Measurements from ENCODE around the gene SSH2. TPM values are rescaled to one million over a fixed set of nuclear protein-coding genes. Genes with fewer than 3 reads are reported as not detected.

SSH2 gene
- total RNA-seq, 1 experiment from 2014 or later: 14.6 TPM

DNA sequence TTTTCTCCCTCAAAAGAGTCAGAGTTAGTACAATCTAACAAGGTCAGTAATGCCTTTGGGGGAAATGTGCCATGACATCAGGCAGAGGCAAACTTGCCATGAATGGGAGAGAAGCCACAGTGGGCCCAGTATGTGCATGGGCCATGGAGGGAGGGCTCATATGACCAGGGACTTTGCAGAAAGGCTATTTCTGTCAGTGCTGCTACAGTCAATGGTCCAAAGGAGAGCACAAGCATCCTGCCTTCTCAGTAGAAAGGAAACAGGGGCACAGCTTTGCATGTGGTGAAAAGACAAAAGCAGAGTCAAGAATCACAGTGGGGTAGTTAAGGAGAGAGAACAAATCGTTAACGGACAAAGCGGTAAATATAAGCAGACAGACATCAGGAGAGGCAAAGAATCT is 296.1 kb downstream of the SSH2 start:
- no peak overlapping the region for H2BK120ac ChIP-seq (ENCODE audit: low read depth, low read length, poor library complexity, severe bottlenecking)
- H3K36me3 Mint-ChIP-seq (ENCODE audit: insufficient read depth in 1 of 3, low read depth in 3 of 3): peaks cover 13 to 19% (median 17%) of the 10 kb centered on the region in 3 experiments
- no peak overlapping the region for H3K4ac ChIP-seq (ENCODE audit: low read depth, low read length)
- no peak overlapping the region for H4K8ac ChIP-seq (replicated peaks; ENCODE audit: insufficient read length, low read depth, low read length)
- H2BK12ac ChIP-seq (ENCODE audit: insufficient read length, low read depth, low read length): no peak overlapping the region
- no peaks in the 10 kb centered on the region for H3K27me3 Mint-ChIP-seq (ENCODE audit: low read depth)
- no peak for DNase-seq
- no peaks in the 10 kb centered on the region for H3K4me1 ChIP-seq (ENCODE audit: insufficient read depth, low read length)
- no peak overlapping the region for H3T11ph ChIP-seq (ENCODE audit: low read length)
- no peak overlapping the region for H4K5ac ChIP-seq (ENCODE audit: insufficient read length, low read depth, low read length)
- H3K27ac Mint-ChIP-seq: no peak overlapping the region
- H3K23ac ChIP-seq (ENCODE audit: insufficient read length, low read depth, low read length): no peak overlapping the region
- H3K27me3 ChIP-seq (ENCODE audit: insufficient read depth, low read length): no peaks in the 10 kb centered on the region
- H3K4me1 Mint-ChIP-seq: peaks cover 8 to 10% of the 10 kb centered on the region in 2 experiments
- no peak overlapping the region for H4K91ac ChIP-seq (ENCODE audit: insufficient read length, low read depth, low read length)
- H3K18ac ChIP-seq (ENCODE audit: insufficient read length, low read depth, low read length): no peak overlapping the region
- no peaks in the 10 kb centered on the region for H4K20me1 ChIP-seq (ENCODE audit: control insufficient read depth, insufficient read depth, insufficient read length)
- H3K27ac ChIP-seq (ENCODE audit: insufficient read length, low read depth, low read length): no peak overlapping the region
- H2AK5ac ChIP-seq (ENCODE audit: insufficient read length, low read length): no peak overlapping the region
- H3K79me1 ChIP-seq (ENCODE audit: insufficient read depth, low read depth, low read length, poor library complexity, severe bottlenecking): no peaks in the 10 kb centered on the region
- H3K4me3 Mint-ChIP-seq: no peak overlapping the region
- WGBS (ENCODE audit: extremely low coverage, insufficient read length, low lambda C conversion rate): no CpG with 5 or more reads among the region's 3 CpGs
- no peaks in the 10 kb centered on the region for H3K9me3 Mint-ChIP-seq
- no peak overlapping the region for H2AFZ ChIP-seq (ENCODE audit: low read length)
- no peak overlapping the region for H3K56ac ChIP-seq (ENCODE audit: insufficient read length, low read depth, low read length)
- H3K79me2 ChIP-seq (ENCODE audit: insufficient read depth, low read length): no peaks in the 10 kb centered on the region
- H2BK5ac ChIP-seq (ENCODE audit: insufficient read length, low read length): no peak overlapping the region
- no peak overlapping the region for H3K4me2 ChIP-seq (ENCODE audit: insufficient read depth, insufficient read length, low read length)
- no peak for TF ChIP-seq CTCF (conservative IDR thresholded peaks at IDR 0.05)
- no peak overlapping the region for H2BK15ac ChIP-seq (ENCODE audit: low read depth, low read length)
- H3K9me3 ChIP-seq (ENCODE audit: control insufficient read depth, low read depth, low read length): no peaks in the 10 kb centered on the region
- no peak overlapping the region for H2BK20ac ChIP-seq (ENCODE audit: low read depth, low read length, poor library complexity, severe bottlenecking)
- no peak overlapping the region for H3K14ac ChIP-seq (ENCODE audit: insufficient read depth, low read length)
- no peaks in the 10 kb centered on the region for H3K23me2 ChIP-seq (ENCODE audit: insufficient read length, low read depth, low read length, poor library complexity, severe bottlenecking)
- no peak overlapping the region for H3K9ac ChIP-seq (ENCODE audit: extremely low read depth, insufficient read length, low read length)

All from H9 (cell line).